Mesendoderm (in vitro differentiated cells): Measurements from ENCODE around the gene MARCO.

ENCODE experiments used
- DNase-seq: peaks from one replicate; pipeline ENCODE4 v3.0.0; 2013
- H2AK5ac ChIP-seq: 2 replicates; pipeline ENCODE4 v1.6.1; 2013; ENCODE audit warnings: low read length, inconsistent platforms
- H2BK120ac ChIP-seq: 2 replicates; pipeline ENCODE4 v1.6.1; 2013; ENCODE audit warnings: low read depth, mild to moderate bottlenecking, low read length, moderate library complexity, mixed read lengths
- H2BK15ac ChIP-seq: replicated peaks from 2 replicates; pipeline ENCODE4 v1.6.1; 2013; ENCODE audit warnings: low read depth, mild to moderate bottlenecking, moderate library complexity
- H2BK5ac ChIP-seq: 2 replicates; pipeline ENCODE4 v1.6.1; 2013; ENCODE audit warnings: low read length, inconsistent platforms
- H3K18ac ChIP-seq: 2 replicates; pipeline ENCODE4 v1.6.1; 2013; ENCODE audit warnings: mild to moderate bottlenecking, low read length, mixed read lengths
- H3K23ac ChIP-seq: one replicate; pipeline ENCODE4 v1.6.1; 2013; ENCODE audit warnings: low read length
- H3K27ac ChIP-seq: 2 replicates; pipeline ENCODE4 v1.5.1; 2013; ENCODE audit warnings: low read depth, mild to moderate bottlenecking, inconsistent platforms, low read length, moderate library complexity
- H3K27me3 ChIP-seq: 2 replicates; pipeline ENCODE4 v1.6.1; 2013; ENCODE audit warnings: low read length, control low read depth, mild to moderate bottlenecking, inconsistent platforms; ENCODE audit not compliant: insufficient read depth, poor library complexity
- H3K36me3 ChIP-seq: 2 replicates; pipeline ENCODE4 v1.6.1; 2013; ENCODE audit warnings: low read length, inconsistent platforms; ENCODE audit not compliant: control insufficient read depth, insufficient read depth
- H3K4ac ChIP-seq: one replicate; pipeline ENCODE4 v1.6.1; 2013; ENCODE audit warnings: low read depth, mild to moderate bottlenecking, low read length, moderate library complexity
- H3K4me1 ChIP-seq: 2 replicates; pipeline ENCODE4 v1.6.1; 2013; ENCODE audit warnings: low read depth, low read length, inconsistent platforms; ENCODE audit not compliant: control insufficient read depth
- H3K4me2 ChIP-seq: 2 replicates; pipeline ENCODE4 v1.6.1; 2013; ENCODE audit warnings: low read length
- H3K4me3 ChIP-seq: 2 replicates; pipeline ENCODE4 v1.5.1; 2013; ENCODE audit warnings: mild to moderate bottlenecking, low read length
- H3K56ac ChIP-seq: one replicate; pipeline ENCODE4 v1.6.1; 2013; ENCODE audit warnings: low read length
- H3K79me1 ChIP-seq: 2 replicates; pipeline ENCODE4 v1.6.1; 2013; ENCODE audit warnings: low read length, inconsistent platforms
- H3K79me2 ChIP-seq: 2 replicates; pipeline ENCODE4 v1.6.1; 2013; ENCODE audit warnings: mild to moderate bottlenecking, low read length; ENCODE audit not compliant: control insufficient read depth, insufficient read depth
- H3K9ac ChIP-seq: 2 replicates; pipeline ENCODE4 v1.6.1; 2013; ENCODE audit warnings: low read length, inconsistent platforms
- H4K5ac ChIP-seq: one replicate; pipeline ENCODE4 v1.6.1; 2013; ENCODE audit warnings: low read length
- H4K8ac ChIP-seq: one replicate; pipeline ENCODE4 v1.6.1; 2013; ENCODE audit warnings: low read depth, mild to moderate bottlenecking, control low read depth, low read length, moderate library complexity
- WGBS: extraction: QIAGEN DNeasy Blood & Tissue Kit; methylation state at CpG from one replicate; pipeline ENCODE4 v1.1.7; 2013; ENCODE audit warnings: low lambda C conversion rate, missing lambda C conversion rate; ENCODE audit not compliant: insufficient coverage; ENCODE audit errors: extremely low coverage; 5-methylcytosine and 5-hydroxymethylcytosine counted together

Gene MARCO

GRCh38 chr2:118986738-118987137 lies 44.7 kb downstream of the MARCO start:
- H3K23ac ChIP-seq = no peak overlapping the region
- no peak overlapping the region for H3K27ac ChIP-seq
- H4K8ac ChIP-seq = no peak overlapping the region
- H2BK120ac ChIP-seq = no peak overlapping the region
- no peaks in the 10 kb centered on the region for H3K27me3 ChIP-seq
- no peak overlapping the region for H3K4me2 ChIP-seq
- WGBS = no CpG with 5 or more reads among the region's 2 CpGs
- H2BK15ac ChIP-seq = no peak overlapping the region
- no peaks in the 10 kb centered on the region for H3K79me1 ChIP-seq
- no peaks in the 10 kb centered on the region for H3K79me2 ChIP-seq
- no peak overlapping the region for H3K18ac ChIP-seq
- H3K56ac ChIP-seq = no peak overlapping the region
- H3K36me3 ChIP-seq = no peaks in the 10 kb centered on the region
- no peak overlapping the region for H2AK5ac ChIP-seq
- H3K9ac ChIP-seq = no peak overlapping the region
- H3K4me1 ChIP-seq = no peaks in the 10 kb centered on the region
- H2BK5ac ChIP-seq = no peak overlapping the region
- H4K5ac ChIP-seq = no peak overlapping the region
- no peak overlapping the region for H3K4ac ChIP-seq
- H3K4me3 ChIP-seq = no peak overlapping the region
- no peak for DNase-seq

- H3K4ac ChIP-seq = no peak overlapping the region
- no peak overlapping the region for H2BK5ac ChIP-seq
- no peak overlapping the region for H3K9ac ChIP-seq
- H3K27me3 ChIP-seq = no peaks in the 10 kb centered on the region
- no peak overlapping the region for H4K5ac ChIP-seq
- H3K79me1 ChIP-seq = no peaks in the 10 kb centered on the region
- no peak overlapping the region for H3K4me3 ChIP-seq
- no peak overlapping the region for H3K23ac ChIP-seq
- H3K27ac ChIP-seq = no peak overlapping the region
- DNase-seq = no peak
- no peak overlapping the region for H2AK5ac ChIP-seq
- no peak overlapping the region for H3K56ac ChIP-seq
- H2BK15ac ChIP-seq = no peak overlapping the region
- H3K4me1 ChIP-seq = no peaks in the 10 kb centered on the region
- H3K79me2 ChIP-seq = no peaks in the 10 kb centered on the region
- H3K36me3 ChIP-seq = no peaks in the 10 kb centered on the region
- no peak overlapping the region for H4K8ac ChIP-seq
- no CpG with 5 or more reads among the region's 2 CpGs for WGBS
- H3K18ac ChIP-seq = no peak overlapping the region
- H3K4me2 ChIP-seq = no peak overlapping the region
- H2BK120ac ChIP-seq = no peak overlapping the region
These were observed 45.9 kb downstream of the MARCO start for GRCh38 chr2:118987886-118988285.

DNA sequence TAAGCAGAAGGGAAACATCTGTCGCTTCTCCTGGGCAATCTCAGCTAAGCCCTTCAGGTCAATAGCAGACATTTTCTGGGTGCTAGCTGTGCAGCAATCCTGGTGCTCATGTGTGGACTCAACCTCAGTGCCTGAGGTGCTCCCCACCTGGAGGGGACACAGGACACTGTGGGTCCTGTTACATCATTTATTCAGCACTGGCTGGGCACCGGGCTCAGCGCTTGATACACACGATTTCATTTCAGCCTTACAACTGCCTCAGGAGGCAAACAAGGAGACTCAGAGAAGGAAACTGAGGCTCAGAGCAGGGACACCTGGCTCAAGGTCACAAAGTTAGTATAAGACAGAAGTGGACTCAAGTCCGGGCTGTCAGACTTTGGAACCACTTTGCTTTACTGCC lies 46.7 kb downstream of the MARCO start:
- no peak overlapping the region for H3K18ac ChIP-seq
- no peak overlapping the region for H2BK120ac ChIP-seq
- no CpG with 5 or more reads among the region's 5 CpGs for WGBS
- H3K23ac ChIP-seq = no peak overlapping the region
- no peak overlapping the region for H3K4me2 ChIP-seq
- no peaks in the 10 kb centered on the region for H3K79me1 ChIP-seq
- DNase-seq = no peak
- no peak overlapping the region for H3K4me3 ChIP-seq
- no peak overlapping the region for H4K8ac ChIP-seq
- H2BK15ac ChIP-seq = no peak overlapping the region
- H3K36me3 ChIP-seq = no peaks in the 10 kb centered on the region
- H3K27ac ChIP-seq = no peak overlapping the region
- no peak overlapping the region for H4K5ac ChIP-seq
- H3K56ac ChIP-seq = no peak overlapping the region
- no peak overlapping the region for H2AK5ac ChIP-seq
- no peak overlapping the region for H2BK5ac ChIP-seq
- H3K4me1 ChIP-seq = no peaks in the 10 kb centered on the region
- H3K4ac ChIP-seq = no peak overlapping the region
- H3K27me3 ChIP-seq = no peaks in the 10 kb centered on the region
- H3K9ac ChIP-seq = no peak overlapping the region
- H3K79me2 ChIP-seq = no peaks in the 10 kb centered on the region

DNA sequence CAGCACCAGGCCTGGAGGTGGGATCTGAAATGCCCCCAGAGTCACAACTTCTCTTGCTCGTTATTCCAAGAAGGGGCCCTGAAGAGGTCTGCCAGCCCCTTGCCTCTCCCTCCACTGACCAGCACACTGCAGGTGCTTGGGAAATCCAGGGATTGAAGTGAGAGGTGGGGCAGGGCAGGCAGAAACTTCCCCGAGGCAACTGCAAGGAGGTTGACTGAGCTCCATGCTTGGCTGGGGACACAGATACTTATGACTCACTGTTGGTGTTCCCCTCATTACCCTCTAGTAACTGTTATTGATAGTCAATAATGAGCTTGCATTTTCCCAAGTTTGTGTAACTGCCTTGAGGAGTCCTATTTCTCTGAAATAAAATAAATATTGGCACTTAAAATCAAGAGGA lies 47.5 kb downstream of the MARCO start:
- Histone ChIP-seq H3K56ac (no peak overlapping the region), H3K18ac (no peak overlapping the region), H3K4me2 (no peak overlapping the region), H3K36me3 (no peaks in the 10 kb centered on the region), H2AK5ac (no peak overlapping the region), H3K27me3 (no peaks in the 10 kb centered on the region), H3K9ac (no peak overlapping the region), H4K8ac (no peak overlapping the region), H2BK120ac (no peak overlapping the region), H3K79me2 (no peaks in the 10 kb centered on the region), H4K5ac (no peak overlapping the region), H2BK5ac (no peak overlapping the region), H3K27ac (no peak overlapping the region), H3K4me1 (no peaks in the 10 kb centered on the region), H3K4ac (no peak overlapping the region), H3K79me1 (no peaks in the 10 kb centered on the region), H3K23ac (no peak overlapping the region), H3K4me3 (no peak overlapping the region), H2BK15ac (no peak overlapping the region)
- WGBS = no CpG with 5 or more reads among the region's 2 CpGs
- no peak for DNase-seq

DNA sequence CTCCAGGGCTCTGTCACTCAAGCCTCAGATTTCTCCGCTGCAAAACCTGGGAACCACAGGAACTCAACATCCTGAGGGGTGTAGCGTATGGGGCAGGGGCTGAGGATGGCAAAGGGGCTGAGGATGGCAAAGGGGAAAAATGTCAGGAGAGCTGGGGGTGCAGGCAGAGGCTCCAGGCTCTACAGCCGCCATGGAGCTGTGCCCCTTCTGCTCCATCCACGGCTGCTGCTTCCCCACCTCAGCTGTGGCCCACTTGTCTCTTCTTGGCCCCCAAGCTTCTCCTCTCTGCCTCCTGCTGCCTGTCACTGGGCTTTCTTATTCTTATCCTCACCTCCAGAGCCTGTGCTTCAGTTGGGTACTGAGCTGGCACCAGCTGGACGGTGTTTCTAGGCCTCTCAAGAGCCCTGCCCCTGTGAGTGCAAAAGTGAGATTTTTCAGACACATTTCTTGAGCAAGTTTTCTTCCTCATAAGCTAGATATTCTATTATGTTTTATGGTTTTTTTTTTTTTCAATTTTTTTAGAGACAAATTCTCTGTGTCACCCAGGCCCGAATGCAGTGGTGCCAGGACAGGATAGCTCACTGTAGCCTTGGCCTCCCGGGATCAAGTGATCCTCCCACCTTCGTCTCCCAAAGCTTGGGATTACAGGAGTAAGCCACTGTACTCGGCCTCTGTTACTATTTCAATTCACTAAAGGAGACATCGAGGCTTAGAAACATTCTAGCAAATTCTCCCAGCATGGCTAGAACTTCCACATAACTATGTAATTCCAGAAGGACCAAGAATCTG lies 49.0 kb downstream of the MARCO start:
- Histone ChIP-seq H2BK5ac (no peak overlapping the region), H3K36me3 (no peaks in the 10 kb centered on the region), H3K4me2 (no peak overlapping the region), H3K4ac (no peak overlapping the region), H2BK120ac (no peak overlapping the region), H4K5ac (no peak overlapping the region), H2BK15ac (no peak overlapping the region), H3K18ac (no peak overlapping the region), H3K4me1 (no peaks in the 10 kb centered on the region), H4K8ac (no peak overlapping the region), H3K79me2 (no peaks in the 10 kb centered on the region), H3K56ac (no peak overlapping the region), H3K9ac (no peak overlapping the region), H3K23ac (no peak overlapping the region), H3K4me3 (no peak overlapping the region), H3K79me1 (no peaks in the 10 kb centered on the region), H2AK5ac (no peak overlapping the region), H3K27ac (no peak overlapping the region), H3K27me3 (no peaks in the 10 kb centered on the region)
- no CpG with 5 or more reads among the region's 10 CpGs for WGBS
- DNase-seq = no peak

- no peak overlapping the region for H4K5ac ChIP-seq
- H2BK15ac ChIP-seq = no peak overlapping the region
- no peaks in the 10 kb centered on the region for H3K36me3 ChIP-seq
- no peak overlapping the region for H3K23ac ChIP-seq
- no peaks in the 10 kb centered on the region for H3K79me1 ChIP-seq
- H4K8ac ChIP-seq = no peak overlapping the region
- H2BK120ac ChIP-seq = no peak overlapping the region
- no peaks in the 10 kb centered on the region for H3K79me2 ChIP-seq
- H3K4me1 ChIP-seq = no peaks in the 10 kb centered on the region
- no peak overlapping the region for H3K4me2 ChIP-seq
- no peak overlapping the region for H2AK5ac ChIP-seq
- no peak overlapping the region for H2BK5ac ChIP-seq
- no peak overlapping the region for H3K27ac ChIP-seq
- WGBS = no CpG with 5 or more reads among the region's 1 CpG
- no peak overlapping the region for H3K4me3 ChIP-seq
- H3K18ac ChIP-seq = no peak overlapping the region
- H3K4ac ChIP-seq = no peak overlapping the region
- H3K27me3 ChIP-seq = no peaks in the 10 kb centered on the region
- no peak overlapping the region for H3K9ac ChIP-seq
- DNase-seq = no peak
- H3K56ac ChIP-seq = no peak overlapping the region
These were observed 49.6 kb downstream of the MARCO start for GRCh38 chr2:118991554-118991953.
